SH-SY5Y (cell line): ENCODE data around the gene DDT.
"Not testable (repeated sequence)": the region's sequence is repeated elsewhere in the genome, so short reads cannot be mapped to it uniquely, and the experiment has no call there.

Source experiments
- GATA2 ChIP-seq: IDR thresholded peaks from 2 replicates; pipeline ENCODE4 v1.6.1; 2011; ENCODE audit warnings: mild to moderate bottlenecking, low read depth, low read length
- GATA3 ChIP-seq: IDR thresholded peaks from 2 replicates; pipeline ENCODE4 v1.6.1; 2011; ENCODE audit warnings: low read depth, mild to moderate bottlenecking, low read length, moderate library complexity

DDT gene

GRCh38 chr22:24002272-24002671 lies 28.0 kb upstream of the DDT start:
- TF ChIP-seq GATA3 (no peak), GATA2 (no peak)

GRCh38 chr22:24001314-24001713 lies 27.1 kb upstream of the DDT start:
- TF ChIP-seq GATA2 = no peak
- TF ChIP-seq GATA3 = no peak

DNA sequence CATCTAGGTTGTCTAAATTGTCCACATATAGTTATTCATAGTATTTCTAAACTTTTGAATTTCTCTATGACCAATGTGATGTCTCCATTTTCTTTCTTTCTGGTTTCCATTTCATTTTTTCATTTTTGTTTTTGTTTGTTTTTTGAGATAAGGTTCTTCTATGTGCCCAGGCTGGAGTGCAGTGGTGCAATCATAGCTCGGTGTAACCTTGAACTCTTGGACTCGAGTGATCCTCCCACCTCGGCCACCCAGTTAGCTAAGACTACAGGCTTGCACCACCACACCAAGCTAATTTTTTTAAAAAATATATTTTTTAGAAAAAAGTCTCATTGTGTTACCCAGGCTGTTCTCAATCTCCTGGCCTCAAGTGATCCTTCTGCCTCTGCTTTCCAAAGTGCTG lies 22.9 kb upstream of the DDT start:
- no peak for TF ChIP-seq GATA3

GRCh38 chr22:23984430-23984829 lies 10.2 kb upstream of the DDT start:
- TF ChIP-seq GATA3 = no peak
- TF ChIP-seq GATA2 = no peak

DNA sequence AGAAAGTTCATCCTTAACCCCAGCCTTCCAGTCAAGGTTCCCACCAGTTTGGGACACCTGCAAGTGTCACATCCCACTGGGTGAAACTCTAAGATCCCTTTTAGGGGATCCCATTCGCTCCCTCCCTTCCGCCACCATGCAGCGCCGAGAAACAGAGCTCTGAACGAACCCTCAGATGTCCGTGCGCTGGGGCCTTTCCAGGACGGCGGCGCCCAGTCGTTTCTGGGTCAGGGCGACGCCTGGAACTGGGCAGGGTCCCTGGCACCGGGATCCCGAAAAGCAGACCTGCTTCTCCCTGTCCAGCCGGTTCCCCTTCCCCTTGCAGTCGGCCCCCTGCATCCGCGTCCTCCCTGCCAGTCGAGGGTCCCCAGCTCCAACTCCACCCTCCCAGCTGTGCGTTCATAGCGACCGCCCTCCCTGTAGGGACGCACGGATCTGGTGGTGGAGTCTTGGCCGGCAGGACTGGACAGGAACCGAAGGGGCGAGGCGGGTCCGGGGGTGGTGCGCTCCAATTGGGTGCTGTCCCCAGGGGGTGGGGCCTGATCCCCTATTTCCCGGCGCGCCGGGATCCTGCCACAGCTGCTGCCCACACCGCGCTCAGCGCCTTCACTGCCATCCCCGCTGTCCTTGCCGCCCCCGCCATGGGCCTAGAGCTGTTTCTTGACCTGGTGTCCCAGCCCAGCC lies 5.5 kb upstream of the DDT start, which contains the start of gene GSTT2:
GSTT2 (plus strand) TSS at position 578 of the 684 bp plus-strand sequence.
- not testable (repeated sequence) for TF ChIP-seq GATA3, GATA2

DNA sequence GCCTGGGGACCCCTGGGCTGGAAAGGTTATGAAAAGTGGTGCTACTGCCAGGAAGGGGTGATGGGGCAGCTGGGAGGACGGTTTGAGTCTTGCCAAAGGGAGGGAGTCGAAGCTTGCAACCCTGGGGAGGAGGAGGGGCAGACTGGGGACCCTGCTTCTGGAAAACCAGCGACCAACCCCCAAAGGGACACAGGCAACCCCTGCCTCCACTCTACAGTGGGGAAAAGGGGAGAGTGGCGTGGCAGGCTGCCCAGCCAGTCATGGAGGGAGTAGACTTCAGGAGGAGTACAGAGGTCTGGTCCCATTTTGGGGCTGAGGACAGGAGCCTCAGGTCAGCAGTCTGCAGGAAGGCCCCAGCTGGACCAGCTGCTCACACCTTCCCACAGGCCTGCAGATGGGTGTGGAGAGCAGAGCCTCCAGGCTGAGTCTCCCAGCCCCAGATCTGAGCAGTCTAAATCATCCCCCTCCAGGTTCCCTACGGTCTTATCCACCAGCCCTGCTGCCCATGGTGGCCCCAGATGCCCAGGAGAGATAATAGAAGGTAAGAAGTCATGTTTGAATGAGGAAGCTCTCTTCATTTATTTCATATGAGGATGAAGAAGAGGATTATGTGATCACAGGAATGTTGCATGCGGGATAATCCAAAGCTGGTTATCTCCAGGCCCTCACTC lies 3.3 kb downstream of the DDT start:
- TF ChIP-seq GATA3 (no peak), GATA2 (no peak)

DNA sequence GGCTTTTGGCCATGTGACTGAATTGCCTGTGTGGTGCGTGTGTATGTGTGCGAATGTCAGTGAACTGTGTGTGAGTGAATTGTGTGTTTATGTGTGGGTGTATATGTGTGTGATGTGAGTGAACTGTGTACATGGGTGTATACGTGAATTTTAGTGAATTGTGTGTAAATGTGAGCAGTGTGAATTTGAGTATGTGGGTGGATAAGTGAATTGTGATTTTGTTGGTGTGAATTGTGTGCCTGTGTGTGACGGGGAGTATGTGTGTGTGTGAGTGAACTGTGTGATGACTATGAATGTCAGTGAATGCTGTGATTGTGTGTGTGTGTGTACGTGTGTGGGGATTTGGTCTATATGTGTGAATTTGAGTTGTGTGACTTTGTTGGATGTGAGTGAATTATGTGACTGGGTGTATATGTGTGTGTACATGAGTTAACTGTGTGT lies 4.0 kb downstream of the DDT start:
- TF ChIP-seq GATA3 = no peak
- TF ChIP-seq GATA2 = no peak

- TF ChIP-seq GATA3 (no peak), GATA2 (no peak)
Measured at GRCh38 chr22:23969071-23969470, 5.2 kb downstream of the DDT start.

- TF ChIP-seq GATA2, GATA3: not testable (repeated sequence)
Measured at GRCh38 chr22:23966568-23966967, 7.7 kb downstream of the DDT start, which contains the start of gene DDTL. TSS of gene DDTL (plus strand) at chr22:23966888. CDS start at chr22:23966915, 27 bp downstream.

DNA sequence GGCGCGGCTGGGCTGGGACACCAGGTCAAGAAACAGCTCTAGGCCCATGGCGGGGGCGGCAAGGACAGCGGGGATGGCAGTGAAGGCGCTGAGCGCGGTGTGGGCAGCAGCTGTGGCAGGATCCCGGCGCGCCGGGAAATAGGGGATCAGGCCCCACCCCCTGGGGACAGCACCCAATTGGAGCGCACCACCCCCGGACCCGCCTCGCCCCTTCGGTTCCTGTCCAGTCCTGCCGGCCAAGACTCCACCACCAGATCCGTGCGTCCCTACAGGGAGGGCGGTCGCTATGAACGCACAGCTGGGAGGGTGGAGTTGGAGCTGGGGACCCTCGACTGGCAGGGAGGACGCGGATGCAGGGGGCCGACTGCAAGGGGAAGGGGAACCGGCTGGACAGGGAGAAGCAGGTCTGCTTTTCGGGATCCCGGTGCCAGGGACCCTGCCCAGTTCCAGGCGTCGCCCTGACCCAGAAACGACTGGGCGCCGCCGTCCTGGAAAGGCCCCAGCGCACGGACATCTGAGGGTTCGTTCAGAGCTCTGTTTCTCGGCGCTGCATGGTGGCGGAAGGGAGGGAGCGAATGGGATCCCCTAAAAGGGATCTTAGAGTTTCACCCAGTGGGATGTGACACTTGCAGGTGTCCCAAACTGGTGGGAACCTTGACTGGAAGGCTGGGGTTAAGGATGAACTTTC lies 13.0 kb downstream of the DDT start, which contains the start of gene GSTT2B:
GSTT2B (minus strand) TSS at position 112 of the 688 bp plus-strand sequence; CDS start at position 48, 64 bp downstream.
- not testable (repeated sequence) for TF ChIP-seq GATA3, GATA2

GRCh38 chr22:23939017-23939357 lies 35.3 kb downstream of the DDT start:
- TF ChIP-seq GATA3 = no peak

DNA sequence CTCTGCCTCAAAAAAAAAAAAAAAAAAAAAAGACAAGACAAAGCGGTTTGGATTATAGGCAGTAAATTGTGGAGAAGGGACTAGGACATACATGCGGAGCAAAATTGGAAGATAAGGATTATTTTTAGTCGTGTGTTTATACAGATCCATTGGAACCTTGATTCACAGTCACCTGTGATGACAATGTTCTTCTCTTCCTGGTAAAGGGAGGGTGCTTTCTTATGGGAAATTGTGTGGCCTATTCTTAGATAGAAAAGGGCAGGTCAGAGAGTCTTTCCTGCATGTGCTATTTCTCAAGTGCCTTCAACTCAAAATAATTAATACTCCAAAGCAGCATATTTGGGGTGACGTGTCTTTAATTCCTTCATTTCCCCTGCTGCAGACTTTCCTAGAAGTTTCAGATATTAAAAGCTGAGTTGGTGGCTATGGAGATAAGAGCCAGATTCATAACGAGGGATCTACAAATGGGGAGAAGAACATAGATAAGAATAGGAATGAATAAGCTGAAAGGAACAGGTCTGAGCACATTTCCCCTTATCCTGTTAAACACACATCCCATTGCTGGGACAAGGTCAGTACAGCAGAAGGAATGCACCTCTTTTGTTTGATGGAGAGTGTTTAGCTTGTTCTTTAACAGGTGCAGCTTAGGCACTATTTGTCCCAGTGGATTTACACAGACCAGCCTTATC lies 35.8 kb downstream of the DDT start:
- no peak for TF ChIP-seq GATA2
- TF ChIP-seq GATA3 = no peak

GRCh38 chr22:23926561-23926960 lies 47.7 kb downstream of the DDT start:
- TF ChIP-seq GATA2 (no peak), GATA3 (no peak)

GRCh38 chr22:23925020-23925606 lies 49.1 kb downstream of the DDT start:
- TF ChIP-seq GATA3 = no peak
- no peak for TF ChIP-seq GATA2

- TF ChIP-seq GATA2 = no peak
- TF ChIP-seq GATA3 = no peak
Measured at GRCh38 chr22:23922921-23923320, 51.3 kb downstream of the DDT start.
